GM11168 (cell line): ENCODE data around the gene SUSD2.
"Not testable (repeated sequence)": the region's sequence is repeated elsewhere in the genome, so short reads cannot be mapped to it uniquely, and the experiment has no call there.

ENCODE experiments used
- in situ Hi-C: fragments of 300-500 bp; cut with MboI; formaldehyde crosslinking; loops from one replicate; pipeline ENCODE4 v1.12.0; 2022; ENCODE audit warnings: low sequenced_read_pairs; ENCODE audit not compliant: unreplicated experiment

The SUSD2 gene

GRCh38 chr22:24236656-24237055, 55.4 kb downstream of the SUSD2 start:
- in situ Hi-C loops = no loop called here

- in situ Hi-C loops = not testable (repeated sequence)
These were observed 56.9 kb downstream of the SUSD2 start for GRCh38 chr22:24238101-24238694.
